H1 (cell line): Measurements from ENCODE around the gene SH3RF3. TPM values are rescaled to one million over a fixed set of nuclear protein-coding genes. Genes with fewer than 3 reads are reported as not detected.

ENCODE experiments used
- CTCF ChIA-PET: fragments of 300-600 bp; sonication (Branson Sonifier 250); formaldehyde crosslinking; loops from one replicate; lab custom pipeline; 2021; ENCODE audit not compliant: partially characterized antibody; lab: Charles Lee
- POLR2A ChIA-PET: fragments of 300-600 bp; sonication (Branson Sonifier 250); formaldehyde crosslinking; loops from one replicate; lab custom pipeline; 2021; ENCODE audit warnings: inconsistent platforms; ENCODE audit not compliant: partially characterized antibody; lab: Charles Lee
- DNase-seq, 2 experiments: peaks; one replicate each; pipeline versions ENCODE4 v3.0.0 to v3.0.0-alpha.2; 2010 to 2022; ENCODE audit warnings: low spot score in 2 of 2, low read depth in 1 of 2, mixed read lengths in 1 of 2
- FAIRE-seq: peaks from 2 replicates; lab custom pipeline; 2011; peaks lifted over from hg19 to GRCh38; lab: Jason Lieb, UNC
- H2AFZ ChIP-seq: 2 replicates; pipeline ENCODE4 v1.8.1; 2012; ENCODE audit warnings: low read length, inconsistent platforms
- H2AK5ac ChIP-seq: 2 replicates; pipeline ENCODE4 v1.6.1; 2013; ENCODE audit warnings: low read depth, low read length
- H2BK120ac ChIP-seq: replicated peaks from 2 replicates; pipeline ENCODE3; 2013; ENCODE audit warnings: low read depth, low read length, inconsistent platforms
- H2BK12ac ChIP-seq: 2 replicates; pipeline ENCODE4 v1.6.1; 2013; ENCODE audit warnings: low read depth, low read length
- H2BK15ac ChIP-seq: 2 replicates; pipeline ENCODE4 v1.6.1; 2013; ENCODE audit warnings: low read length
- H2BK20ac ChIP-seq: 2 replicates; pipeline ENCODE4 v1.6.1; 2013; ENCODE audit warnings: low read length
- H2BK5ac ChIP-seq: 2 replicates; pipeline ENCODE4 v1.6.1; 2013; ENCODE audit warnings: low read depth, low read length
- H3K14ac ChIP-seq: 2 replicates; pipeline ENCODE4 v1.6.1; 2013; ENCODE audit warnings: inconsistent platforms; ENCODE audit not compliant: insufficient read length
- H3K18ac ChIP-seq: 2 replicates; pipeline ENCODE4 v1.6.1; 2013; ENCODE audit warnings: low read length; ENCODE audit errors: extremely low read depth
- H3K23ac ChIP-seq: 2 replicates; pipeline ENCODE4 v1.6.1; 2013; ENCODE audit warnings: inconsistent platforms; ENCODE audit not compliant: insufficient read length
- H3K23me2 ChIP-seq: 2 replicates; pipeline ENCODE4 v1.6.1; 2013; ENCODE audit warnings: low read depth, low read length
- H3K27ac ChIP-seq: 2 replicates; pipeline ENCODE4 v1.6.1; 2011; ENCODE audit warnings: low read depth, low read length, inconsistent platforms
- H3K27me3 ChIP-seq, 4 experiments: replicated peaks in 1 of 4; 1 replicate in 1 of 4; 2 replicates in 3 of 4; pipeline versions ENCODE4 v1.6.1 to v1.8.1; 2011 to 2013; ENCODE audit warnings: low read length in 3 of 4, mild to moderate bottlenecking in 3 of 4, inconsistent platforms in 2 of 4, mixed read lengths in 2 of 4, moderate library complexity in 1 of 4; ENCODE audit not compliant: control insufficient read depth in 3 of 4, insufficient read depth in 3 of 4; ENCODE audit errors: extremely low read depth in 1 of 4
- H3K36me3 ChIP-seq, 4 experiments: 2 replicates each; pipeline versions ENCODE4 v1.6.1 to v1.8.1; 2011 to 2013; ENCODE audit warnings: mild to moderate bottlenecking in 4 of 4, low read length in 3 of 4, moderate library complexity in 2 of 4, control low read depth in 1 of 4, inconsistent platforms in 1 of 4; ENCODE audit not compliant: insufficient read depth in 4 of 4, control insufficient read depth in 2 of 4
- H3K4ac ChIP-seq: replicated peaks from 2 replicates; pipeline ENCODE3; 2013; ENCODE audit warnings: low read length, low read depth, mixed read lengths, inconsistent platforms; ENCODE audit not compliant: insufficient read length
- H3K4me1 ChIP-seq, 4 experiments: replicated peaks in 1 of 4; 1 replicate in 1 of 4; 2 replicates in 3 of 4; pipeline versions ENCODE4 v1.6.1 to v1.8.1; 2011 to 2013; ENCODE audit warnings: low read length in 3 of 4, inconsistent platforms in 2 of 4, mixed read lengths in 1 of 4; ENCODE audit not compliant: insufficient read depth in 4 of 4, control insufficient read depth in 3 of 4
- H3K4me2 ChIP-seq, 2 experiments: 2 replicates each; pipeline versions ENCODE4 v1.6.1 to v1.8.1; 2011 to 2013; ENCODE audit warnings: low read depth in 2 of 2, low read length in 2 of 2, control low read depth in 1 of 2, inconsistent platforms in 1 of 2, mild to moderate bottlenecking in 1 of 2; ENCODE audit not compliant: insufficient read depth in 1 of 2
- H3K4me3 ChIP-seq, 4 experiments: fragments of 200-600, 300-600 bp in 1 of 4; sonication (generic), shearing (Covaris generic), sonication (Bioruptor Twin) in 1 of 4; 2 replicates each; pipeline versions ENCODE4 v1.5.1 to v1.8.1; 2011 to 2016; ENCODE audit warnings: low read length in 4 of 4, low read depth in 3 of 4, control low read depth in 2 of 4, inconsistent platforms in 2 of 4, mild to moderate bottlenecking in 2 of 4, mixed read lengths in 1 of 4, moderate library complexity in 1 of 4; ENCODE audit not compliant: insufficient read depth in 2 of 4; ENCODE audit errors: extremely low read depth in 1 of 4
- H3K56ac ChIP-seq: replicated peaks from 2 replicates; pipeline ENCODE3; 2013; ENCODE audit warnings: low read depth, mild to moderate bottlenecking, mixed read lengths, low read length, inconsistent platforms; ENCODE audit not compliant: insufficient read length
- H3K79me1 ChIP-seq: 2 replicates; pipeline ENCODE4 v1.6.1; 2013; ENCODE audit warnings: low read depth, low read length, control low read depth
- H3K79me2 ChIP-seq, 2 experiments: 2 replicates each; pipeline versions ENCODE4 v1.6.1 to v1.8.1; 2012 to 2013; ENCODE audit warnings: low read length in 2 of 2, mild to moderate bottlenecking in 2 of 2, inconsistent platforms in 1 of 2; ENCODE audit not compliant: insufficient read depth in 2 of 2, control insufficient read depth in 1 of 2
- H3K9ac ChIP-seq, 4 experiments: replicated peaks in 1 of 4; 1 replicate in 1 of 4; 2 replicates in 3 of 4; pipeline versions ENCODE4 v1.6.1 to v1.8.1; 2011 to 2013; ENCODE audit warnings: low read depth in 3 of 4, low read length in 3 of 4, control low read depth in 2 of 4, mild to moderate bottlenecking in 2 of 4, moderate library complexity in 2 of 4, inconsistent platforms in 1 of 4; ENCODE audit errors: extremely low read depth in 1 of 4
- H3K9me3 ChIP-seq, 2 experiments: 2 replicates each; pipeline versions ENCODE4 v1.6.1 to v1.8.1; 2012 to 2013; ENCODE audit warnings: mild to moderate bottlenecking in 2 of 2, moderate library complexity in 2 of 2, control low read depth in 1 of 2, inconsistent platforms in 1 of 2, low read depth in 1 of 2, low read length in 1 of 2, mixed read lengths in 1 of 2; ENCODE audit not compliant: insufficient read depth in 2 of 2
- H4K20me1 ChIP-seq, 2 experiments: replicated peaks in 1 of 2; 2 replicates each; pipeline versions ENCODE3 to v1.8.1; 2011 to 2013; ENCODE audit warnings: inconsistent platforms in 2 of 2, low read length in 2 of 2, mild to moderate bottlenecking in 1 of 2; ENCODE audit not compliant: insufficient read depth in 2 of 2, control insufficient read depth in 1 of 2
- H4K5ac ChIP-seq: 2 replicates; pipeline ENCODE4 v1.6.1; 2013; ENCODE audit warnings: low read length, low read depth, mixed read lengths, inconsistent platforms; ENCODE audit not compliant: insufficient read length
- H4K8ac ChIP-seq: 2 replicates; pipeline ENCODE4 v1.8.0; 2013; ENCODE audit warnings: mild to moderate bottlenecking, moderate library complexity, low read length, inconsistent platforms; ENCODE audit not compliant: insufficient read depth; ENCODE audit errors: extremely low read depth
- H4K91ac ChIP-seq: replicated peaks from 2 replicates; pipeline ENCODE3; 2013; ENCODE audit warnings: low read length, mixed read lengths, inconsistent platforms; ENCODE audit not compliant: insufficient read length
- BCL11A ChIP-seq, 2 experiments: IDR thresholded peaks; one replicate each; pipeline ENCODE4 v1.6.1; 2011; ENCODE audit warnings: low read depth in 2 of 2, low read length in 2 of 2, mild to moderate bottlenecking in 2 of 2
- CHD1 ChIP-seq: IDR thresholded peaks from 2 replicates; pipeline ENCODE4 v1.6.1; 2012; ENCODE audit warnings: low read depth, low read length, improper control_type of control experiment
- CTBP2 ChIP-seq: IDR thresholded peaks from 2 replicates; pipeline ENCODE4 v1.7.0; 2011; ENCODE audit warnings: borderline replicate concordance, mild to moderate bottlenecking, moderate library complexity, mixed read lengths, low read length; ENCODE audit not compliant: insufficient read depth, insufficient read length
- EP300 ChIP-seq, 2 experiments: IDR thresholded peaks; 1 replicate in 1 of 2; 2 replicates in 1 of 2; pipeline ENCODE4 v1.6.1; 2011 to 2012; ENCODE audit warnings: low read depth in 2 of 2, low read length in 2 of 2, mild to moderate bottlenecking in 2 of 2, borderline replicate concordance in 1 of 2, inconsistent platforms in 1 of 2, moderate library complexity in 1 of 2
- HDAC2 ChIP-seq, 2 experiments: fragments of 300-600 bp in 1 of 2; sonication (generic) in 1 of 2; IDR thresholded peaks; 2 replicates each; pipeline ENCODE4 v1.6.1; 2011 to 2012; ENCODE audit warnings: low read depth in 2 of 2, low read length in 2 of 2, mild to moderate bottlenecking in 2 of 2, moderate library complexity in 2 of 2, borderline replicate concordance in 1 of 2, inconsistent platforms in 1 of 2
- HDAC6 ChIP-seq: IDR thresholded peaks from one replicate; pipeline ENCODE4 v1.7.1; 2012; ENCODE audit warnings: low read depth, mild to moderate bottlenecking, inconsistent platforms, low read length, moderate library complexity
- POU5F1 ChIP-seq: IDR thresholded peaks from 2 replicates; pipeline ENCODE4 v1.6.1; 2011; ENCODE audit warnings: low read depth, mild to moderate bottlenecking, low read length, moderate library complexity
- RFX5 ChIP-seq: IDR thresholded peaks from 2 replicates; pipeline ENCODE4 v1.6.1; 2011; ENCODE audit warnings: low read depth, low read length, improper control_type of control experiment, borderline replicate concordance
- RNF2 ChIP-seq: fragments of 200-900, 300-1000 bp; sonication (generic); IDR thresholded peaks from 2 replicates; pipeline ENCODE4 v1.7.1; 2016; ENCODE audit warnings: borderline replicate concordance, low read depth, mild to moderate bottlenecking, antibody characterized with exemption, low read length; ENCODE audit not compliant: poor library complexity, severe bottlenecking; ENCODE audit errors: missing control alignments
- SRF ChIP-seq: IDR thresholded peaks from 2 replicates; pipeline ENCODE4 v1.6.1; 2011; ENCODE audit warnings: mild to moderate bottlenecking, low read depth, low read length, moderate library complexity
- TCF12 ChIP-seq: IDR thresholded peaks from 2 replicates; pipeline ENCODE4 v1.6.1; 2011; ENCODE audit warnings: low read depth, mild to moderate bottlenecking, low read length
- TEAD4 ChIP-seq: IDR thresholded peaks from 2 replicates; pipeline ENCODE4 v1.6.1; 2012; ENCODE audit warnings: low read depth, low read length, inconsistent platforms, mixed read lengths
- WGBS, 2 experiments: shearing (Covaris generic) in 1 of 2; methylation state at CpG; one replicate each; pipeline versions ENCODE4 v1.1.6 to v1.1.7; 2013 to 2015; ENCODE audit warnings: low lambda C conversion rate in 2 of 2, mixed read lengths in 2 of 2, inconsistent platforms in 1 of 2, low coverage in 1 of 2, missing lambda C conversion rate in 1 of 2; ENCODE audit not compliant: insufficient replicate concordance in 2 of 2, insufficient coverage in 1 of 2, insufficient read length in 1 of 2; ENCODE audit errors: extremely low coverage in 1 of 2, missing lambda C conversion rate in 1 of 2; 5-methylcytosine and 5-hydroxymethylcytosine counted together
- polyA plus RNA-seq, 7 experiments: library from polyadenylated mRNA; depleted of rRNA in 3 of 7; stranded (reverse) in 5 of 7; unstranded in 2 of 7; fragments of >200 nt in 5 of 7; fragments of 200-250 nt in 2 of 7; gene quantifications; 1 replicate in 5 of 7; 2 replicates in 1 of 7; 4 replicates in 1 of 7; pipeline versions ENCODE4 v1.2.1 to v1.2.3, GENCODE V29; 2011 to 2013; ENCODE audit warnings: missing spikeins in 2 of 7, mixed read lengths in 2 of 7
- total RNA-seq: library from RNA; stranded (reverse); fragmentation: NEBNext Ultra II Directional; extraction: Animal tissue kit (Norgen Biotek cat#: 25700); gene quantifications from 2 replicates; pipeline ENCODE4 v1.2.1, GENCODE V29; 2021
- TF ChIP-seq, protein P1 (sequence below): IDR thresholded peaks from 2 replicates; pipeline ENCODE4 v1.6.1; 2012; ENCODE audit warnings: inconsistent platforms

SH3RF3 gene
- total and polyA plus RNA-seq, 2 of the 8 experiments (the other 6 are each of a cell fraction or from before 2014, with no cell fraction given) = 0.11 to 0.65 TPM

DNA sequence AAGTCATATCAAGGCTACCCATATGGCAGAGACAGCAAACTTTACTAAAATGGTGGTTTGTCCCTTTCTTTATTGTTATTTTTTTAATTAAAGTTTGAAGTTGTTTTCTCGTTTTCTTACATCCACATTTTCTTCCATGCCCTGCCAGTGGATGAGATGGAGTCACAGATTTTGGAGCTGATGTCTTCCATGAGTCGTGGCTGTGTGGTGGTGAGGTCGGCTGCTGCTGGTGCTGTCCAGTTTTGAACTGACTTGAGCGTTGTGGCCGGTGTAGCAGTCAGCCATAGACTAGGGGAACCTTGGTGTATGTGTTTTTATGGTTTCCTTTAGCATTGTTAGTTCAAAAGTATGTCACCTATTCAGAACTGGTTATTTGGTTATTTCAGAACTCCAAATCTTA, 182.8 kb downstream of the SH3RF3 start:
- no peak overlapping the region for H2BK5ac ChIP-seq
- no peak overlapping the region for H2BK12ac ChIP-seq
- no peak overlapping the region for H3K4ac ChIP-seq
- no peak overlapping the region for H3K14ac ChIP-seq
- no peak overlapping the region for H3K9ac ChIP-seq
- DNase-seq (no peak), FAIRE-seq (no peak)
- H2BK15ac ChIP-seq = no peak overlapping the region
- H3K18ac ChIP-seq = no peak overlapping the region
- no peak overlapping the region for H3K4me3 ChIP-seq
- ChIA-PET CTCF (interaction anchor here (1.2 to 1.8 kb wide), 2 partner anchors 22 to 199 kb away, joined by 4 to 11 read pairs; no protein-coding TSS in a partner anchor), POLR2A (no interaction called here)
- peaks cover 0 to under 1% (median 0%) of the 10 kb centered on the region in 4 experiments; a peak in 1 of 7 replicates for H3K4me1 ChIP-seq
- H4K5ac ChIP-seq = no peak overlapping the region
- H4K91ac ChIP-seq = no peak overlapping the region
- H3K36me3 ChIP-seq = no peaks in the 10 kb centered on the region
- H3K23me2 ChIP-seq = no peaks in the 10 kb centered on the region
- no peak overlapping the region for H3K4me2 ChIP-seq
- H3K79me1 ChIP-seq = no peaks in the 10 kb centered on the region
- no peak overlapping the region for H2AK5ac ChIP-seq
- no peaks in the 10 kb centered on the region for H4K20me1 ChIP-seq
- WGBS, 2 experiments = 91% methylated on average over 5 of the region's 5 CpGs; no CpG with 5 or more reads in 1 of the 2 experiments
- no peaks in the 10 kb centered on the region for H3K79me2 ChIP-seq
- H3K23ac ChIP-seq = no peak overlapping the region
- no peaks in the 10 kb centered on the region for H3K27me3 ChIP-seq
- no peak overlapping the region for H2AFZ ChIP-seq
- no peak overlapping the region for H3K27ac ChIP-seq
- no peak overlapping the region for H3K56ac ChIP-seq
- H4K8ac ChIP-seq = no peak overlapping the region
- H3K9me3 ChIP-seq = no peaks in the 10 kb centered on the region
- H2BK20ac ChIP-seq = no peak overlapping the region
- no peak overlapping the region for H2BK120ac ChIP-seq
- TF ChIP-seq EP300 (IDR thresholded peaks at IDR 0.05; ENCODE audit: borderline replicate concordance in 1 of 2, low read depth in 2 of 2, low read length in 2 of 2) (no peak), TEAD4 (no peak), POU5F1 (no peak), SRF (no peak), TCF12 (no peak), RNF2 (no peak), CHD1 (no peak), CTBP2 (no peak), HDAC2 (IDR thresholded peaks at IDR 0.05; ENCODE audit: borderline replicate concordance in 1 of 2, low read depth in 2 of 2, low read length in 2 of 2) (no peak), HDAC6 (no peak), BCL11A (IDR thresholded peaks at IDR 0.05; ENCODE audit: low read depth in 2 of 2, low read length in 2 of 2) (no peak), RFX5 (no peak)
- TF ChIP-seq, protein P1, sequence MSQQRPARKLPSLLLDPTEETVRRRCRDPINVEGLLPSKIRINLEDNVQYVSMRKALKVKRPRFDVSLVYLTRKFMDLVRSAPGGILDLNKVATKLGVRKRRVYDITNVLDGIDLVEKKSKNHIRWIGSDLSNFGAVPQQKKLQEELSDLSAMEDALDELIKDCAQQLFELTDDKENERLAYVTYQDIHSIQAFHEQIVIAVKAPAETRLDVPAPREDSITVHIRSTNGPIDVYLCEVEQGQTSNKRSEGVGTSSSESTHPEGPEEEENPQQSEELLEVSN = no peak
